Breast epithelium (tissue), 4 donors: Measurements from ENCODE around the gene ESYT1. TPM values are rescaled to one million over a fixed set of nuclear protein-coding genes. Genes with fewer than 3 reads are reported as not detected.

Experiments used
- DNase-seq, 2 donors: peaks; one replicate each; pipeline ENCODE4 v3.0.0-alpha.2; 2019; ENCODE audit warnings: low spot score in 2 of 2
- H3K27ac ChIP-seq, 2 donors: fragments of 200-600 bp; sonication (generic) in 1 of 2; one replicate each; pipeline ENCODE4 v1.5.1; 2016 to 2019; ENCODE audit warnings: mild to moderate bottlenecking in 1 of 2
- H3K27me3 ChIP-seq, 2 donors: fragments of 200-600 bp; sonication (generic) in 1 of 2; one replicate each; pipeline versions ENCODE4 v1.5.1 to v1.6.0; 2017 to 2019; ENCODE audit warnings: control low read depth in 1 of 2, mild to moderate bottlenecking in 1 of 2
- H3K36me3 ChIP-seq: fragments of 200-600 bp; one replicate; pipeline ENCODE4 v1.5.1; 2019
- H3K4me1 ChIP-seq, 2 donors: fragments of 200-600 bp; sonication (generic); one replicate each; pipeline ENCODE4 v1.5.1; 2016 to 2019; ENCODE audit warnings: control low read depth in 1 of 2
- H3K4me3 ChIP-seq, 3 donors: fragments of 200-600 bp; sonication (generic); 1 replicate in 2 of 3; 2 replicates in 1 of 3; pipeline ENCODE4 v1.5.1; 2016 to 2019; ENCODE audit warnings: mild to moderate bottlenecking in 3 of 3, moderate library complexity in 2 of 3
- H3K9me3 ChIP-seq, 2 donors: fragments of 200-600 bp; sonication (generic) in 1 of 2; one replicate each; pipeline ENCODE4 v1.5.1; 2016 to 2019; ENCODE audit warnings: control low read depth in 1 of 2
- POLR2A ChIP-seq: fragments of 450-650 bp; IDR thresholded peaks from one replicate; pipeline ENCODE4 v1.6.1; 2016; ENCODE audit warnings: antibody characterized with exemption, mild to moderate bottlenecking, moderate library complexity
- POLR2AphosphoS5 ChIP-seq, 3 donors: sonication (generic); formaldehyde crosslinking; IDR thresholded peaks; one replicate each; pipeline ENCODE4 v1.6.1; 2017; ENCODE audit warnings: antibody characterized with exemption in 3 of 3
- intact Hi-C: fragments of 100-400 bp; cut with DNase I; formaldehyde crosslinking; loops from one replicate; pipeline ENCODE4 v1.15.1; 2023; ENCODE audit warnings: low total_unique reads
- total RNA-seq, 3 donors: library from RNA; depleted of rRNA; stranded (reverse); fragments of >200 nt; gene quantifications; one replicate each; pipeline ENCODE4 v1.1.0, GENCODE V29; 2016
- TF ChIP-seq, protein P1 (sequence below), 3 donors: fragments of 450-650 bp; IDR thresholded peaks; one replicate each; pipeline ENCODE4 v1.5.1; 2016 to 2017; ENCODE audit warnings: antibody characterized with exemption in 3 of 3, mild to moderate bottlenecking in 3 of 3, moderate library complexity in 3 of 3

The ESYT1 gene
- total RNA-seq, 3 donors from 2014 or later: 132 to 243 (median 146) TPM

DNA sequence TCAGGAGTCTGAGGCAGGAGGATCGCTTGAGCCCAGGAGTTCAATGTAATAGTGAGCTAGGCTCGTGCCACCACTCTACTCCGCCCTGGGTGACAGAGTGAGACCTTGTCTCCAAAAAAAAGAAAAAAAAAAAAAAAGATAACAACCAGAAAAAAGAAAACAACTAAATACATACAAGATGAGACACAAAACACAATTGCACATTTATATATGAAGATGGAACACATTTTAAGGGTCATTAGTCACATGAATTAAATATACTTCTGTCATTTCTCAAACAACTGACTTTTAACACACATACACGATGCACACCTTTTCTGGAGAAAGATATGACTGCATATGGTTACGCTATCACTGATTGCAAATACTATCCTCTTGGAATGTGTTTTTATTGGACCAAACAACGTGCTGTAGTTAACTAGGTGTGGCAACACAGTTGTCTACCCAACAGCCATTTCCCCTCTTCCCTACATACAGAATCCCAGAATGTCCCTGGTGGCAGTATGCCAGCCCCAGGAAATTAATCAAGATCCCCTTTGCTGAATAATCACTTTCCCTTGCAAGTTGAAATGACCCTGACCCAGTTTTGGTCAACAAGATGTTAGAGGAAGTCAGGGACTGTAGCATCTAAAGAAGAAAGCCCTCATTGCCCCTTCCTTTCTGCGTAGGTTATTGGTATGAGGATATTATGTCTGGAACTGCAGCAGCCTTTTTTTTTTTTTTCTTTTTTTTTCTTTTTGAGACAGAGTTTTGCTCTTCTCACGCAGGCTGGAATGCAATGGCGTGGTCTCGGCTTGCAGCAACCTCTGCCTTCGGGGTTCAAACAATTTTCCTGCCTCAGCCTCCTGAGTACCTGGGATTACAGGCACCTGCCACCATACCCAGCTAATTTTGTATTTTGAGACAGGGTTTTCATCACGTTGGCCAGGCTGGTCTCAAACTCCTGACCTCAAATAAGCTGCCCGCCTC is 18.7 kb downstream of the ESYT1 start:
- peaks cover 4 to 6% of the 10 kb centered on the region in 2 donors for H3K4me1 ChIP-seq
- DNase-seq: no peak
- intact Hi-C loops: no loop called here
- peak overlapping the region; percentile 25 to 57 for H3K27ac ChIP-seq
- no peak overlapping the region for H3K4me3 ChIP-seq
- H3K9me3 ChIP-seq: no peaks in the 10 kb centered on the region
- TF ChIP-seq, protein P1, sequence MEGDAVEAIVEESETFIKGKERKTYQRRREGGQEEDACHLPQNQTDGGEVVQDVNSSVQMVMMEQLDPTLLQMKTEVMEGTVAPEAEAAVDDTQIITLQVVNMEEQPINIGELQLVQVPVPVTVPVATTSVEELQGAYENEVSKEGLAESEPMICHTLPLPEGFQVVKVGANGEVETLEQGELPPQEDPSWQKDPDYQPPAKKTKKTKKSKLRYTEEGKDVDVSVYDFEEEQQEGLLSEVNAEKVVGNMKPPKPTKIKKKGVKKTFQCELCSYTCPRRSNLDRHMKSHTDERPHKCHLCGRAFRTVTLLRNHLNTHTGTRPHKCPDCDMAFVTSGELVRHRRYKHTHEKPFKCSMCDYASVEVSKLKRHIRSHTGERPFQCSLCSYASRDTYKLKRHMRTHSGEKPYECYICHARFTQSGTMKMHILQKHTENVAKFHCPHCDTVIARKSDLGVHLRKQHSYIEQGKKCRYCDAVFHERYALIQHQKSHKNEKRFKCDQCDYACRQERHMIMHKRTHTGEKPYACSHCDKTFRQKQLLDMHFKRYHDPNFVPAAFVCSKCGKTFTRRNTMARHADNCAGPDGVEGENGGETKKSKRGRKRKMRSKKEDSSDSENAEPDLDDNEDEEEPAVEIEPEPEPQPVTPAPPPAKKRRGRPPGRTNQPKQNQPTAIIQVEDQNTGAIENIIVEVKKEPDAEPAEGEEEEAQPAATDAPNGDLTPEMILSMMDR (IDR thresholded peaks at IDR 0.05): no peak
- TF ChIP-seq POLR2AphosphoS5 (IDR thresholded peaks at IDR 0.05) (peak in 1 of 3 donors; percentile 37), POLR2A (no peak)
- H3K27me3 ChIP-seq: no peaks in the 10 kb centered on the region
- peaks cover 9% of the 10 kb centered on the region for H3K36me3 ChIP-seq

DNA sequence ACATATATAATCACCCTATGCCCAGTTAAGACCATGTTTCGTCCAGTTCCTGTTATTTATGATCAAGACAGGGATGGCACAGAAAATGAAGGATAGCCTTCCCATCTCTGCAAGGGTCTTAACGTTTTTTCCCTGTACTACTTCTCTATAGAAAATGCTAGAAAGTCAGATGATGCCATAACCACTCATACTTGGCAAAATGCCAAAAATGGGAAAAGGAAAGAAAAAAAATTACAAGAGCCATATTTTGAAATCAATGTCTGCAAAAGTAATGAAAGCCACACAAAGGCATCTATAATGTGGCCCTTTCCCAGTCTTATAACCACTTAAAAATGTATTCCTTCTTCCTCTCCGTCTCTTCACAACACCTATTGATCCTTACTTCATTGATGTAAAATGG is 22.5 kb downstream of the ESYT1 start:
- Histone ChIP-seq H3K4me1 (peaks cover 4 to 16% of the 10 kb centered on the region in 2 donors), H3K36me3 (no peaks in the 10 kb centered on the region), H3K27me3 (no peaks in the 10 kb centered on the region), H3K27ac (peak overlapping the region in 1 of 2 donors; percentile 13), H3K4me3 (no peak overlapping the region), H3K9me3 (no peaks in the 10 kb centered on the region)
- no peak for DNase-seq
- TF ChIP-seq POLR2A (no peak), POLR2AphosphoS5 (IDR thresholded peaks at IDR 0.05) (no peak)
- TF ChIP-seq, protein P1 (IDR thresholded peaks at IDR 0.05): no peak
- intact Hi-C loops: no loop called here

DNA sequence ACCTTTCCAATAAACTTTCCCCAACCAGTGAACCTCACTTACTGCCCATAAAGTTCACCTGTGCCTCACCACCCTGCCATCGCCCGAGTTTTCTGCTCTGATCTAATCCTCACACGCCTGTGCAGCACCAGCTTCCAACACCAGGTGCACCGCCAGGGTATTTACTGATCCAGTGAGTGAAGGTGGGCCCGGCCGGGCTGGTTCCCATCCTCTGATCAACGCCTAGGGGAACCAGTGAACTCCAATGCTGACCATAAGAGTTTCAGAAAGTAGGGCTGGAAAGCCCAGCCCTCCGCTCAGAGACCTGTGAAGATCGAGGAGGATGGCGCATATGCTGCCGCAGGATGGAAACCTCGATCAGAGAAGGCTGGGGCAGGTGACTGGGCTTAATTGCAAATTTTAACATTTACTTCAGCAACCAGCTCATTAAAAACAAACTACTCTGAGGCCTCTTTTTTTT is 23.6 kb downstream of the ESYT1 start:
- H3K27me3 ChIP-seq: no peaks in the 10 kb centered on the region
- no peaks in the 10 kb centered on the region for H3K36me3 ChIP-seq
- H3K27ac ChIP-seq: peak overlapping the region; percentile 95 to 97
- intact Hi-C loops: no loop called here
- peaks cover 4 to 16% of the 10 kb centered on the region in 2 donors for H3K4me1 ChIP-seq
- peak overlapping the region; percentile 60 to 75 (median 69) for H3K4me3 ChIP-seq
- no peaks in the 10 kb centered on the region for H3K9me3 ChIP-seq
- TF ChIP-seq POLR2A: no peak
- TF ChIP-seq, protein P1 (IDR thresholded peaks at IDR 0.05): peak; percentile 55 to 85 (median 80)
- DNase-seq: peak in 1 of 2 donors; percentile 68

DNA sequence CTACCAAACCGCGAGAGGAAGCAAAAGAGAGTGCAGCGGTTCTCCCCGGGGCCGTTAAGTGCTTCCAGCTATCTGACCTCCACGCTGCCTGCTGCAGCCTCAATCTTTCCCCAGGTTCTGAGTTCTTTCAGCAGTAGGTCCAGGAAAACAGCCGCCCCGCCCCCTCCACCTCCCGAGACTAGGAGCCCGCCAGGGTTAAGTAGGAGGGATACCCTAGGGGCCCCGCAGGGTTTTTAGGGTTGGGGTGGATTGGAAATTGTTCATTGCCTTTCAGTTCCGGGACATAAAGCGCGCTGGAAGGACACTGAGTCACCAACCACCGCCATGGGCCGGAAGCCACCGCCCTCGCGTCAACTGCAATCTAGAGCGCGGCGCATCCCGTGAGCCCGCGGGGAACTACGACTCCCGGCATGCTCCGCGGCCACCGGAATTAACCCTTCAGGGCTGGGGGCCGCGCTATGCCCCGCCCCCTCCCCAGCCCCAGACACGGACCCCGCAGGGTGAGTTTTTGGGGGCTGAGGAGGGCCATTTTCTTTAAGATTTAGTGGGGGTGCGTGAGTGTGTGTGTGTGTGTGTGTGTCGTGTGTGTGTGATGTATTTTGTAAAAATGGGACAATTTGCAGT is 24.2 kb downstream of the ESYT1 start, which contains the start of gene MYL6B:
TSS of gene MYL6B (plus strand) at position 456 of the 624 bp plus-strand sequence. CDS start 1,332 bp downstream, outside the sequence.
- H3K27ac ChIP-seq: peak within 1 kb of the TSS; percentile 95 to 97
- H3K4me1 ChIP-seq: peaks cover 4 to 16% of the 10 kb centered on the region in 2 donors
- no peaks in the 10 kb centered on the region for H3K27me3 ChIP-seq
- no peaks in the 10 kb centered on the region for H3K36me3 ChIP-seq
- no peaks in the 10 kb centered on the region for H3K9me3 ChIP-seq
- TF ChIP-seq, protein P1 (IDR thresholded peaks at IDR 0.05): no peak
- TF ChIP-seq POLR2A (peak; percentile 7), POLR2AphosphoS5 (IDR thresholded peaks at IDR 0.05) (peak; percentile 87 to 93 (median 88))
- H3K4me3 ChIP-seq: peak within 1 kb of the TSS; percentile 60 to 75 (median 69)
- DNase-seq: peak; percentile 90 to 95
- intact Hi-C loops: no loop called here
